CD4-positive, alpha-beta T cell treated with Interleukin-12 subunit alpha and Interleukin-12 subunit beta, for 1 hour (primary cell): ENCODE measurements around the gene LRRC55.

Experiments used
- DNase-seq: peaks from one replicate; pipeline ENCODE4 v3.0.0-alpha.2; 2020

Gene LRRC55

GRCh38 chr11:57239348-57239747 lies 57.6 kb downstream of the LRRC55 start:
- DNase-seq = no peak

DNA sequence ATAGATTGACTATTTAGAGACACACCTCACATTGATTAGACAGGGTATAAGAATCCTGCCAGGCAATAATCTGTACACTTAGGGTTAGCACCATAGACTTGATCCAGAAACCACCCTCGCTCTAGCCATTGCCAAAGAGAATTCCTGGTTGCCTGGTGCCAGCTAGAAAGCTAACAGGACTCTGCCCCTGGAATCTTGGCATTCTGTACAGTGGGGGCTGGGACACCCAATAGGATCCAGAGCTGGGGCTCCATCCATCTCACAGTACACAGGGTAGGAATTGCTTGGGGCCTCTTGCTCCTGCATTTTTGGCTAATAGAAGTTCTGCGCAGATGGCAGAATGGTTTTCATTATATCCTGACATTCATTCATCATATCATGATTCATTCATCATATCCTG lies 58.3 kb downstream of the LRRC55 start:
- DNase-seq = no peak

DNA sequence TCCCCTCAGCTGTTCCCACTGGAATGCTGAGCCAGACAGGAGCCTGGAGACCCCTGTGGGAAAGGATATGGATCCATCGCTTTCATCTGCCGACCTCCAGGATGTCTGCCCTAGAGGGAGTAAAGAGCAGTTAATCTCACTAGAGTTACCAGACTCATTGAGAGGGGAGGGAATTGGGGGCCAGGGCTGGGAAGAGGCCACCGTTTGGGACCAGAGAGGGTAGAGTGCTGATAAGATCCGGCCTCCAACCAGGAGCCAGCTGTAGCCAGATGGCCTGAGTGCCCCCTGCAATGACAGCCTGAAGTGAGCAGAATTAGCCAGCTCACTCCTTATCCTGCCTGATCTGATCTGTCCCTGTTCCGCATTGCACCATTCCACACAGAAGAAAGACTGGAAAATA lies 59.0 kb downstream of the LRRC55 start:
- DNase-seq = no peak
